Kidney (tissue), 14 donors: ENCODE data around the gene ASCC3. TPM values are rescaled to one million over a fixed set of nuclear protein-coding genes. Genes with fewer than 3 reads are reported as not detected.
A peak's percentile ranks its signal among the peaks of the same experiment; 100 is the strongest.

Experiments used
- DNase-seq, 5 donors: peaks; one replicate each; pipeline ENCODE4 v3.0.0-alpha.2; 2013 to 2020
- FAIRE-seq: peaks from 2 replicates; lab custom pipeline; 2012; peaks lifted over from hg19 to GRCh38; lab: Jason Lieb, UNC
- H3K27ac ChIP-seq, 2 donors: one replicate each; pipeline ENCODE4 v1.7.0; 2013; ENCODE audit warnings: low read depth in 2 of 2, low read length in 2 of 2, inconsistent platforms in 1 of 2
- H3K27me3 ChIP-seq: one replicate; pipeline ENCODE4 v1.7.1; 2013; ENCODE audit warnings: low read length, inconsistent platforms; ENCODE audit not compliant: control insufficient read depth, insufficient read depth
- H3K36me3 ChIP-seq, 3 donors: one replicate each; pipeline versions ENCODE4 v1.7.0 to v1.7.1; 2013; ENCODE audit warnings: low read length in 3 of 3, control low read depth in 1 of 3, inconsistent platforms in 1 of 3; ENCODE audit not compliant: insufficient read depth in 3 of 3, control insufficient read depth in 2 of 3
- H3K4me1 ChIP-seq, 3 donors: one replicate each; pipeline versions ENCODE4 v1.7.0 to v1.7.1; 2013; ENCODE audit warnings: low read length in 3 of 3, inconsistent platforms in 1 of 3, low read depth in 1 of 3; ENCODE audit not compliant: control insufficient read depth in 2 of 3, insufficient read depth in 2 of 3
- H3K4me3 ChIP-seq, 3 donors: one replicate each; pipeline versions ENCODE4 v1.7.0 to v1.8.1; 2013; ENCODE audit warnings: low read length in 3 of 3, control low read depth in 1 of 3, inconsistent platforms in 1 of 3
- H3K9ac ChIP-seq, 3 donors: one replicate each; pipeline versions ENCODE4 v1.7.0 to v1.7.1; 2013; ENCODE audit warnings: low read length in 3 of 3, control low read depth in 1 of 3, inconsistent platforms in 1 of 3
- H3K9me3 ChIP-seq, 3 donors: one replicate each; pipeline versions ENCODE4 v1.7.0 to v1.7.1; 2013; ENCODE audit warnings: low read length in 3 of 3, control low read depth in 1 of 3, inconsistent platforms in 1 of 3; ENCODE audit not compliant: control insufficient read depth in 2 of 3, insufficient read depth in 1 of 3
- intact Hi-C: fragments of 100-400 bp; cut with DNase I; formaldehyde crosslinking; loops from one replicate; pipeline ENCODE4 v1.11.1; 2022
- polyA plus RNA-seq: library from polyadenylated mRNA; stranded (reverse); fragments of 350-450 nt; fragmentation: Illumina TruSeq; extraction: RNeasy Lipid Tissue Mini Kit (QIAGEN cat#74804); gene quantifications from one replicate; pipeline ENCODE4 v1.2.3, GENCODE V29; 2014; ENCODE audit warnings: low read depth, low replicate concordance; ENCODE audit not compliant: insufficient read depth
- total RNA-seq: library from RNA; stranded (reverse); fragmentation: NEBNext Ultra II Directional; extraction: Animal tissue kit (Norgen Biotek cat#: 25700); gene quantifications from one replicate; pipeline ENCODE4 v1.2.1, GENCODE V29; 2021
- TF ChIP-seq, protein P1 (sequence below): IDR thresholded peaks from 3 replicates; pipeline ENCODE4 v1.5.1; 2012; ENCODE audit warnings: mild to moderate bottlenecking, moderate library complexity, borderline replicate concordance; ENCODE audit not compliant: insufficient read depth; ENCODE audit errors: extremely low read depth
- donor health status: control.
- donor health status: control.
- donor health status: control.
- donor health status: control.
- donor health status: control.
- donor health status: DM: yes; HTN: yes; CAD: no.
- donor health status: Normal renal cell carcinoma (clear cell type).

Gene ASCC3
- total and polyA plus RNA-seq, 2 donors from 2014 or later = 7.7 to 31.7 TPM

- Histone ChIP-seq H3K36me3 (no peaks in the 10 kb centered on the region), H3K27ac (no peak overlapping the region), H3K9me3 (no peaks in the 10 kb centered on the region), H3K27me3 (no peaks in the 10 kb centered on the region), H3K9ac (peak overlapping the region in 1 of 3 donors; percentile 44), H3K4me1 (no peaks in the 10 kb centered on the region), H3K4me3 (peak overlapping the region in 1 of 3 donors; percentile 21)
- FAIRE-seq (no peak), DNase-seq (peak in 2 of 5 donors; percentile 29 to 39)
- TF ChIP-seq, protein P1, sequence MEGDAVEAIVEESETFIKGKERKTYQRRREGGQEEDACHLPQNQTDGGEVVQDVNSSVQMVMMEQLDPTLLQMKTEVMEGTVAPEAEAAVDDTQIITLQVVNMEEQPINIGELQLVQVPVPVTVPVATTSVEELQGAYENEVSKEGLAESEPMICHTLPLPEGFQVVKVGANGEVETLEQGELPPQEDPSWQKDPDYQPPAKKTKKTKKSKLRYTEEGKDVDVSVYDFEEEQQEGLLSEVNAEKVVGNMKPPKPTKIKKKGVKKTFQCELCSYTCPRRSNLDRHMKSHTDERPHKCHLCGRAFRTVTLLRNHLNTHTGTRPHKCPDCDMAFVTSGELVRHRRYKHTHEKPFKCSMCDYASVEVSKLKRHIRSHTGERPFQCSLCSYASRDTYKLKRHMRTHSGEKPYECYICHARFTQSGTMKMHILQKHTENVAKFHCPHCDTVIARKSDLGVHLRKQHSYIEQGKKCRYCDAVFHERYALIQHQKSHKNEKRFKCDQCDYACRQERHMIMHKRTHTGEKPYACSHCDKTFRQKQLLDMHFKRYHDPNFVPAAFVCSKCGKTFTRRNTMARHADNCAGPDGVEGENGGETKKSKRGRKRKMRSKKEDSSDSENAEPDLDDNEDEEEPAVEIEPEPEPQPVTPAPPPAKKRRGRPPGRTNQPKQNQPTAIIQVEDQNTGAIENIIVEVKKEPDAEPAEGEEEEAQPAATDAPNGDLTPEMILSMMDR = no peak
- intact Hi-C loops = no loop called here
Measured at GRCh38 chr6:100553243-100553642, 327.9 kb downstream of the ASCC3 start.

- TF ChIP-seq, protein P1 = no peak
- Histone ChIP-seq H3K27ac (no peak overlapping the region), H3K9ac (no peak overlapping the region), H3K4me1 (no peaks in the 10 kb centered on the region), H3K36me3 (no peaks in the 10 kb centered on the region), H3K27me3 (no peaks in the 10 kb centered on the region), H3K9me3 (no peaks in the 10 kb centered on the region), H3K4me3 (no peak overlapping the region)
- intact Hi-C loops = no loop called here
- no peak for DNase-seq
- no peak for FAIRE-seq
Measured at GRCh38 chr6:100549406-100550167, 331.5 kb downstream of the ASCC3 start.

DNA sequence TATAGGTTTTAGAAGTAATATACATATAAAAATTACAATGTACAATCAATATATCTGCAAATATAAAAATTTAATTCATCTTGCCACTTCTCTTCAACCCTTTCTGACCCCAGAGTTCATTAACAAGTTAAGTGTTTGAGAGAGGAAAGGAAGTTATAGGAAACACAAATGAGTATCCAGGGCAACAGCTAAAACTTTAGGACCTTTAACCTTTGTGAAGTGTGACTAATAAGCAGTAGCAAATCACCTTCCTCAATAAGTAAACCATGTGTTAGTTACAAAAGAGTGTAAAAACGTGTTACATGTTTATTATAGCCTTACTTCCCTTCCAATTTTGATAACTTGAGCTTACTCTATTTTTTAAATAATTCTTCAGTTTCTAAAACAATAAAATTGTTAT lies 343.0 kb downstream of the ASCC3 start:
- H3K4me1 ChIP-seq = no peaks in the 10 kb centered on the region
- H3K9ac ChIP-seq = no peak overlapping the region
- TF ChIP-seq, protein P1 = no peak
- no peak for FAIRE-seq
- H3K27ac ChIP-seq = no peak overlapping the region
- intact Hi-C loops = no loop called here
- no peaks in the 10 kb centered on the region for H3K36me3 ChIP-seq
- peak in 1 of 5 donors; percentile 16 for DNase-seq
- peaks cover 0 to 2% (median 0%) of the 10 kb centered on the region in 3 donors for H3K9me3 ChIP-seq
- no peak overlapping the region for H3K4me3 ChIP-seq
- H3K27me3 ChIP-seq = no peaks in the 10 kb centered on the region
